HEK293 (cell line): Measurements from ENCODE around the gene ETV6.
A peak's percentile ranks its signal among the peaks of the same experiment; 100 is the strongest.

Experiments
- CTCF ChIA-PET: fragments of 350-600 bp; formaldehyde crosslinking; extraction: SDS; loops from one replicate; lab custom pipeline; 2021; ENCODE audit warnings: antibody characterized with exemption; lab: Yijun Ruan, JAX
- POLR2A ChIA-PET: fragments of 300-600 bp; formaldehyde crosslinking; extraction: SDS; loops from one replicate; lab custom pipeline; 2020; ENCODE audit warnings: antibody characterized with exemption, inconsistent platforms; lab: Yijun Ruan, JAX
- H3K27ac ChIP-seq: fragments of 200-500 bp; sonication (Bioruptor generic); 2 replicates; pipeline ENCODE4 v1.5.1; 2014; ENCODE audit warnings: low read depth, low read length, control low read depth, inconsistent platforms; ENCODE audit errors: extremely low read depth
- H3K36me3 ChIP-seq, 2 experiments: fragments of 200-500 bp in 1 of 2; sonication (Bioruptor generic) in 1 of 2; 1 replicate in 1 of 2; 2 replicates in 1 of 2; pipeline ENCODE4 v1.5.1; 2014 to 2017; ENCODE audit warnings: inconsistent platforms in 2 of 2, low read length in 2 of 2; ENCODE audit not compliant: control insufficient read depth in 2 of 2, insufficient read depth in 1 of 2
- H3K4me1 ChIP-seq: fragments of 200-500 bp; sonication (Bioruptor generic); 2 replicates; pipeline ENCODE4 v1.5.1; 2014; ENCODE audit warnings: mild to moderate bottlenecking, low read length, inconsistent platforms; ENCODE audit not compliant: control insufficient read depth, insufficient read depth
- H3K4me3 ChIP-seq: 2 replicates; pipeline ENCODE4 v1.5.1; 2011; ENCODE audit warnings: low read depth, mild to moderate bottlenecking, control low read depth, low read length, moderate library complexity
- H3K9me3 ChIP-seq: fragments of 200-500 bp; sonication (Bioruptor generic); 2 replicates; pipeline ENCODE4 v1.5.1; 2014; ENCODE audit warnings: low read depth, low read length, inconsistent platforms; ENCODE audit not compliant: control insufficient read depth, insufficient read depth
- SCRT2 ChIP-seq: fragments of 450-650 bp; formaldehyde crosslinking; IDR thresholded peaks from 2 replicates; pipeline ENCODE4 v1.5.1; 2016; ENCODE audit warnings: missing biosample characterization, missing genetic modification characterization
- YY1 ChIP-seq: fragments of 450-650 bp; formaldehyde crosslinking; IDR thresholded peaks from 2 replicates; pipeline ENCODE4 v1.5.1; 2018; ENCODE audit warnings: missing biosample characterization, missing genetic modification characterization
- ZNF112 ChIP-seq: fragments of 450-650 bp; formaldehyde crosslinking; IDR thresholded peaks from 2 replicates; pipeline ENCODE4 v1.5.0; 2017; ENCODE audit warnings: missing biosample characterization, missing genetic modification characterization
- ZNF324 ChIP-seq: fragments of 450-650 bp; formaldehyde crosslinking; IDR thresholded peaks from 2 replicates; pipeline ENCODE4 v1.5.1; 2016; ENCODE audit warnings: missing biosample characterization, missing genetic modification characterization
- ZNF354C ChIP-seq: fragments of 450-650 bp; formaldehyde crosslinking; IDR thresholded peaks from 2 replicates; pipeline ENCODE4 v1.5.1; 2016; ENCODE audit warnings: missing biosample characterization, missing genetic modification characterization, low read depth, borderline replicate concordance
- ZNF404 ChIP-seq: fragments of 450-650 bp; formaldehyde crosslinking; IDR thresholded peaks from 2 replicates; pipeline ENCODE4 v1.5.1; 2017; ENCODE audit warnings: missing biosample characterization, missing genetic modification characterization
- ZNF548 ChIP-seq: fragments of 450-650 bp; formaldehyde crosslinking; IDR thresholded peaks from 2 replicates; pipeline ENCODE4 v1.5.1; 2016; ENCODE audit warnings: missing biosample characterization, missing genetic modification characterization
- TF ChIP-seq, protein P1 (sequence below): fragments of 450-650 bp; IDR thresholded peaks from 2 replicates; pipeline ENCODE4 v1.5.1; 2018; ENCODE audit warnings: missing biosample characterization, mild to moderate bottlenecking, missing genetic modification characterization
- TF ChIP-seq, protein P2 (sequence below): fragments of 450-650 bp; formaldehyde crosslinking; IDR thresholded peaks from 2 replicates; pipeline ENCODE4 v1.5.1; 2016; ENCODE audit warnings: missing biosample characterization, missing genetic modification characterization
- TF ChIP-seq, protein P3 (sequence below): fragments of 450-650 bp; formaldehyde crosslinking; IDR thresholded peaks from 2 replicates; pipeline ENCODE4 v1.5.1; 2016; ENCODE audit warnings: missing biosample characterization, missing genetic modification characterization
- TF ChIP-seq, protein P4 (sequence below): fragments of 450-650 bp; formaldehyde crosslinking; IDR thresholded peaks from 2 replicates; pipeline ENCODE4 v1.5.1; 2016; ENCODE audit warnings: missing biosample characterization, missing genetic modification characterization
- TF ChIP-seq, protein P5 (sequence below): fragments of 450-650 bp; formaldehyde crosslinking; IDR thresholded peaks from 2 replicates; pipeline ENCODE4 v1.5.1; 2016; ENCODE audit warnings: missing biosample characterization, missing genetic modification characterization

Gene ETV6

DNA sequence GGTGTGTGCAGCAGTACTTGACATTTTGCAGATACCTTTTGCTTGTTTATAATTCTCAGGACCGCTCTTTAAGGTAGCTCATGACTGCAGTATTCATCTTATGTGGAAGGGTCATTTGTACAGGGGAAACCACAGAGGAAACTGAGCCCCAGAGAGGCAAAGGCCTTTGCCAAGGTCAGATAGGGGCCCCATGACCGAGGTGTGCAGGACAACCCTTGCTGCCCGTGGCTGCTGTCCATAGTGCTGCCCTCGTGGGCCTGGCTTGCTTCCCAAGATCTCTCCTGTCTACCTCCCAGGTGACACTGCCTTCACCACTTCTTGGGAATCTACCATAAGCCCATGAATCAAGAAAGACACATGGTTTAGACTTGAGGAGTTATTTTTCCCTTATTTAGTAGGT lies 222.6 kb downstream of the ETV6 start:
- POLR2A ChIA-PET, result interaction anchor here (0.6 kb wide), 1 partner anchor 238 kb away, joined by 4 read pairs; no protein-coding TSS in a partner anchor
- H3K9me3 ChIP-seq, result no peaks in the 10 kb centered on the region
- no peak overlapping the region for H3K4me3 ChIP-seq
- CTCF ChIA-PET, result no interaction called here
- TF ChIP-seq ZNF354C, result no peak
- no peak for TF ChIP-seq ZNF112 (tag by site-specific recombination)
- TF ChIP-seq, protein P1, sequence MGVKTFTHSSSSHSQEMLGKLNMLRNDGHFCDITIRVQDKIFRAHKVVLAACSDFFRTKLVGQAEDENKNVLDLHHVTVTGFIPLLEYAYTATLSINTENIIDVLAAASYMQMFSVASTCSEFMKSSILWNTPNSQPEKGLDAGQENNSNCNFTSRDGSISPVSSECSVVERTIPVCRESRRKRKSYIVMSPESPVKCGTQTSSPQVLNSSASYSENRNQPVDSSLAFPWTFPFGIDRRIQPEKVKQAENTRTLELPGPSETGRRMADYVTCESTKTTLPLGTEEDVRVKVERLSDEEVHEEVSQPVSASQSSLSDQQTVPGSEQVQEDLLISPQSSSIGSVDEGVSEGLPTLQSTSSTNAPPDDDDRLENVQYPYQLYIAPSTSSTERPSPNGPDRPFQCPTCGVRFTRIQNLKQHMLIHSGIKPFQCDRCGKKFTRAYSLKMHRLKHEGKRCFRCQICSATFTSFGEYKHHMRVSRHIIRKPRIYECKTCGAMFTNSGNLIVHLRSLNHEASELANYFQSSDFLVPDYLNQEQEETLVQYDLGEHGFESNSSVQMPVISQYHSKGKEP (tag by site-specific recombination), result no peak
- TF ChIP-seq ZNF324 (tag by site-specific recombination), result no peak
- TF ChIP-seq, protein P2, sequence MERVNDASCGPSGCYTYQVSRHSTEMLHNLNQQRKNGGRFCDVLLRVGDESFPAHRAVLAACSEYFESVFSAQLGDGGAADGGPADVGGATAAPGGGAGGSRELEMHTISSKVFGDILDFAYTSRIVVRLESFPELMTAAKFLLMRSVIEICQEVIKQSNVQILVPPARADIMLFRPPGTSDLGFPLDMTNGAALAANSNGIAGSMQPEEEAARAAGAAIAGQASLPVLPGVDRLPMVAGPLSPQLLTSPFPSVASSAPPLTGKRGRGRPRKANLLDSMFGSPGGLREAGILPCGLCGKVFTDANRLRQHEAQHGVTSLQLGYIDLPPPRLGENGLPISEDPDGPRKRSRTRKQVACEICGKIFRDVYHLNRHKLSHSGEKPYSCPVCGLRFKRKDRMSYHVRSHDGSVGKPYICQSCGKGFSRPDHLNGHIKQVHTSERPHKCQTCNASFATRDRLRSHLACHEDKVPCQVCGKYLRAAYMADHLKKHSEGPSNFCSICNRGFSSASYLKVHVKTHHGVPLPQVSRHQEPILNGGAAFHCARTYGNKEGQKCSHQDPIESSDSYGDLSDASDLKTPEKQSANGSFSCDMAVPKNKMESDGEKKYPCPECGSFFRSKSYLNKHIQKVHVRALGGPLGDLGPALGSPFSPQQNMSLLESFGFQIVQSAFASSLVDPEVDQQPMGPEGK (tag by site-specific recombination), result no peak
- TF ChIP-seq, protein P3, sequence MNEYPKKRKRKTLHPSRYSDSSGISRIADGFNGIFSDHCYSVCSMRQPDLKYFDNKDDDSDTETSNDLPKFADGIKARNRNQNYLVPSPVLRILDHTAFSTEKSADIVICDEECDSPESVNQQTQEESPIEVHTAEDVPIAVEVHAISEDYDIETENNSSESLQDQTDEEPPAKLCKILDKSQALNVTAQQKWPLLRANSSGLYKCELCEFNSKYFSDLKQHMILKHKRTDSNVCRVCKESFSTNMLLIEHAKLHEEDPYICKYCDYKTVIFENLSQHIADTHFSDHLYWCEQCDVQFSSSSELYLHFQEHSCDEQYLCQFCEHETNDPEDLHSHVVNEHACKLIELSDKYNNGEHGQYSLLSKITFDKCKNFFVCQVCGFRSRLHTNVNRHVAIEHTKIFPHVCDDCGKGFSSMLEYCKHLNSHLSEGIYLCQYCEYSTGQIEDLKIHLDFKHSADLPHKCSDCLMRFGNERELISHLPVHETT (tag by site-specific recombination), result no peak
- TF ChIP-seq ZNF548, result no peak
- TF ChIP-seq, protein P4, sequence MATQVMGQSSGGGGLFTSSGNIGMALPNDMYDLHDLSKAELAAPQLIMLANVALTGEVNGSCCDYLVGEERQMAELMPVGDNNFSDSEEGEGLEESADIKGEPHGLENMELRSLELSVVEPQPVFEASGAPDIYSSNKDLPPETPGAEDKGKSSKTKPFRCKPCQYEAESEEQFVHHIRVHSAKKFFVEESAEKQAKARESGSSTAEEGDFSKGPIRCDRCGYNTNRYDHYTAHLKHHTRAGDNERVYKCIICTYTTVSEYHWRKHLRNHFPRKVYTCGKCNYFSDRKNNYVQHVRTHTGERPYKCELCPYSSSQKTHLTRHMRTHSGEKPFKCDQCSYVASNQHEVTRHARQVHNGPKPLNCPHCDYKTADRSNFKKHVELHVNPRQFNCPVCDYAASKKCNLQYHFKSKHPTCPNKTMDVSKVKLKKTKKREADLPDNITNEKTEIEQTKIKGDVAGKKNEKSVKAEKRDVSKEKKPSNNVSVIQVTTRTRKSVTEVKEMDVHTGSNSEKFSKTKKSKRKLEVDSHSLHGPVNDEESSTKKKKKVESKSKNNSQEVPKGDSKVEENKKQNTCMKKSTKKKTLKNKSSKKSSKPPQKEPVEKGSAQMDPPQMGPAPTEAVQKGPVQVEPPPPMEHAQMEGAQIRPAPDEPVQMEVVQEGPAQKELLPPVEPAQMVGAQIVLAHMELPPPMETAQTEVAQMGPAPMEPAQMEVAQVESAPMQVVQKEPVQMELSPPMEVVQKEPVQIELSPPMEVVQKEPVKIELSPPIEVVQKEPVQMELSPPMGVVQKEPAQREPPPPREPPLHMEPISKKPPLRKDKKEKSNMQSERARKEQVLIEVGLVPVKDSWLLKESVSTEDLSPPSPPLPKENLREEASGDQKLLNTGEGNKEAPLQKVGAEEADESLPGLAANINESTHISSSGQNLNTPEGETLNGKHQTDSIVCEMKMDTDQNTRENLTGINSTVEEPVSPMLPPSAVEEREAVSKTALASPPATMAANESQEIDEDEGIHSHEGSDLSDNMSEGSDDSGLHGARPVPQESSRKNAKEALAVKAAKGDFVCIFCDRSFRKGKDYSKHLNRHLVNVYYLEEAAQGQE (tag by site-specific recombination), result peak; percentile 85
- H3K36me3 ChIP-seq, result peaks cover 0 to 11% of the 10 kb centered on the region in 2 experiments; a peak in 1 of 3 replicates
- H3K4me1 ChIP-seq, result no peaks in the 10 kb centered on the region
- no peak overlapping the region for H3K27ac ChIP-seq

DNA sequence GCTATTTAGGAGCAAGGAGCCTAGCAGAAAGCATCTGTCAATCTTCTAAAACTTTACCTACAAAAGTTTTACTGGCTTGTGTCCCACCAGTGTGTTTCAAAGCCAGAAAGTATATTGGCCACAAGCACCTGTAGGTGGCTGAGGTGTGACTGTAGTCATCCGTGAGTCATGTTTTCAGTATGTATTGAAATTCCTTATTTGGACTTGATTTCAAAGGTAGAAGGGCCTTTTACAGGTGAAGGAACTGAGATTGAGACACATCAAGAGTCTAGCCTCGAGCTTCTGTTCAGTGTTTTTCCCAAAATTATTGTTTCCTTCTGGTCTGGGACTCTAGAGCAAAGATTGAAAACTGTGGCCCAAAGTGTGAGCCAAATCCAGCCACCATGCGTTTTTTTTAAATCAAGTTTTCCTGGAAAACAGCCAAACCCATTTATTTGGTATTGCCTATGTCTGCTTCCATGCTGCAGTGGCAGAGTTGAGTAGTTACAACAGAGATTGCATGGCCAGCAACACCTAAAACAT lies 226.0 kb downstream of the ETV6 start:
- POLR2A ChIA-PET, result no interaction called here
- Histone ChIP-seq H3K9me3 (no peaks in the 10 kb centered on the region), H3K4me1 (peaks cover 11% of the 10 kb centered on the region), H3K36me3 (peaks cover 0 to 3% of the 10 kb centered on the region in 2 experiments; a peak in 1 of 3 replicates), H3K4me3 (no peak overlapping the region), H3K27ac (no peak overlapping the region)
- TF ChIP-seq, protein P5, sequence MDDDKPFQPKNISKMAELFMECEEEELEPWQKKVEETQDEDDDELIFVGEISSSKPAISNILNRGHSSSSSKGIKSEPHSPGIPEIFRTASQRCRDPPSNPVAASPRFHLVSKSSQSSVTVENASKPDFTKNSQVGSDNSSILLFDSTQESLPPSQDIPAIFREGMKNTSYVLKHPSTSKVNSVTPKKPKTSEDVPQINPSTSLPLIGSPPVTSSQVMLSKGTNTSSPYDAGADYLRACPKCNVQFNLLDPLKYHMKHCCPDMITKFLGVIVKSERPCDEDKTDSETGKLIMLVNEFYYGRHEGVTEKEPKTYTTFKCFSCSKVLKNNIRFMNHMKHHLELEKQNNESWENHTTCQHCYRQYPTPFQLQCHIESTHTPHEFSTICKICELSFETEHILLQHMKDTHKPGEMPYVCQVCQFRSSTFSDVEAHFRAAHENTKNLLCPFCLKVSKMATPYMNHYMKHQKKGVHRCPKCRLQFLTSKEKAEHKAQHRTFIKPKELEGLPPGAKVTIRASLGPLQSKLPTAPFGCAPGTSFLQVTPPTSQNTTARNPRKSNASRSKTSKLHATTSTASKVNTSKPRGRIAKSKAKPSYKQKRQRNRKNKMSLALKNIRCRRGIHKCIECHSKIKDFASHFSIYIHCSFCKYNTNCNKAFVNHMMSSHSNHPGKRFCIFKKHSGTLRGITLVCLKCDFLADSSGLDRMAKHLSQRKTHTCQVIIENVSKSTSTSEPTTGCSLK (tag by site-specific recombination), result no peak
- TF ChIP-seq ZNF404, result no peak
- peak; percentile 47 for TF ChIP-seq SCRT2 (tag by site-specific recombination)
- TF ChIP-seq YY1 (tag by site-specific recombination), result no peak
- CTCF ChIA-PET, result interaction anchor here (0.6 to 0.7 kb wide), 3 partner anchors 18 to 115 kb away, joined by 3 to 5 read pairs (median 4); no protein-coding TSS in a partner anchor
